GM23338 (cell line): ENCODE results near the gene RIN3. TPM values are rescaled to one million over a fixed set of nuclear protein-coding genes. Genes with fewer than 3 reads are reported as not detected.

ENCODE experiments used
- ATAC-seq: fragments of 200-7000 bp; cut with Tn5 transposase; 3 replicates; pipeline ENCODE4 v1.9.1; 2020
- DNase-seq: peaks from one replicate; pipeline ENCODE4 v3.0.0-alpha.2; 2015; ENCODE audit warnings: low spot score
- H2AFZ ChIP-seq: fragments of 200-600 bp; sonication (generic); 2 replicates; pipeline ENCODE4 v1.8.0; 2016; ENCODE audit warnings: antibody characterized with exemption, mild to moderate bottlenecking, moderate library complexity
- H3F3A ChIP-seq: fragments of 200-600 bp; sonication (generic); replicated peaks from 2 replicates; pipeline ENCODE4 v1.8.0; 2017; ENCODE audit warnings: antibody characterized with exemption, mixed run types, low read depth
- H3K27ac ChIP-seq: fragments of 200-600 bp; sonication (generic); 2 replicates; pipeline ENCODE4 v1.6.1; 2016; ENCODE audit warnings: low read depth
- H3K27me3 ChIP-seq: fragments of 200-600 bp; sonication (generic); 2 replicates; pipeline ENCODE4 v1.8.0; 2016; ENCODE audit warnings: mild to moderate bottlenecking, mixed run types, moderate library complexity; ENCODE audit not compliant: insufficient read depth
- H3K36me3 ChIP-seq: fragments of 200-600 bp; sonication (generic); 2 replicates; pipeline ENCODE4 v1.8.0; 2016; ENCODE audit warnings: mild to moderate bottlenecking; ENCODE audit not compliant: insufficient read depth
- H3K4me1 ChIP-seq: fragments of 200-600 bp; sonication (generic); 2 replicates; pipeline ENCODE4 v1.8.0; 2016; ENCODE audit warnings: mild to moderate bottlenecking, moderate library complexity; ENCODE audit not compliant: insufficient read depth
- H3K4me2 ChIP-seq: fragments of 200-600 bp; sonication (generic); 2 replicates; pipeline ENCODE4 v1.7.1; 2017; ENCODE audit warnings: mixed run types
- H3K4me3 ChIP-seq: fragments of 200-600 bp; sonication (generic); 2 replicates; pipeline ENCODE4 v1.6.1; 2016; ENCODE audit warnings: mixed run types
- H3K79me2 ChIP-seq: fragments of 200-600 bp; sonication (generic); replicated peaks from 2 replicates; pipeline ENCODE4 v1.8.0; 2017; ENCODE audit warnings: mild to moderate bottlenecking; ENCODE audit not compliant: insufficient read depth
- H3K9me2 ChIP-seq: fragments of 200-600 bp; sonication (generic); 2 replicates; pipeline ENCODE4 v1.8.0; 2017; ENCODE audit not compliant: insufficient read depth
- H4K20me1 ChIP-seq: fragments of 200-600 bp; sonication (generic); replicated peaks from 2 replicates; pipeline ENCODE4 v1.8.0; 2017; ENCODE audit warnings: mild to moderate bottlenecking; ENCODE audit not compliant: insufficient read depth
- H3K27ac Mint-ChIP-seq: 2 replicates; pipeline ENCODE4 v1.8.0; 2020; ENCODE audit warnings: inconsistent platforms, mild to moderate bottlenecking, moderate library complexity, mixed read lengths
- H3K27me3 Mint-ChIP-seq: 3 replicates; pipeline ENCODE4 v1.8.0; 2022; ENCODE audit warnings: low read depth, mild to moderate bottlenecking, moderate library complexity, mixed read lengths, inconsistent platforms; ENCODE audit not compliant: insufficient read depth, poor library complexity
- H3K36me3 Mint-ChIP-seq: 3 replicates; pipeline ENCODE4 v1.8.0; 2021; ENCODE audit warnings: low read depth, mild to moderate bottlenecking, inconsistent platforms, moderate library complexity, mixed read lengths
- H3K4me1 Mint-ChIP-seq: 3 replicates; pipeline ENCODE4 v1.8.0; 2020; ENCODE audit warnings: mild to moderate bottlenecking, inconsistent platforms, mixed read lengths
- H3K4me3 Mint-ChIP-seq: 3 replicates; pipeline ENCODE4 v1.8.0; 2021; ENCODE audit warnings: moderate library complexity, mild to moderate bottlenecking, inconsistent platforms, mixed read lengths
- H3K9me3 Mint-ChIP-seq: 3 replicates; pipeline ENCODE4 v1.8.0; 2020; ENCODE audit warnings: moderate library complexity, mild to moderate bottlenecking, inconsistent platforms, mixed read lengths
- CREB1 ChIP-seq: fragments of 250-450 bp; sonication (Bioruptor Pico); IDR thresholded peaks from 2 replicates; pipeline ENCODE4 v1.5.0; 2020; ENCODE audit warnings: low read depth, mild to moderate bottlenecking, moderate library complexity
- EZH2 ChIP-seq: fragments of 200-600 bp; sonication (generic); IDR thresholded peaks from one replicate; pipeline ENCODE4 v1.8.0; 2017; ENCODE audit warnings: antibody characterized with exemption, mild to moderate bottlenecking, low read depth; ENCODE audit not compliant: unreplicated experiment
- EZH2phosphoT487 ChIP-seq: fragments of 200-600 bp; sonication (generic); IDR thresholded peaks from one replicate; pipeline ENCODE4 v1.8.1; 2018; ENCODE audit warnings: antibody characterized with exemption; ENCODE audit not compliant: unreplicated experiment
- JUNB ChIP-seq: IDR thresholded peaks from one replicate; pipeline ENCODE4 v1.6.1; 2016; ENCODE audit warnings: antibody characterized with exemption; ENCODE audit not compliant: unreplicated experiment
- NANOG ChIP-seq: IDR thresholded peaks from 2 replicates; pipeline ENCODE4 v1.6.1; 2016; ENCODE audit warnings: antibody characterized with exemption, borderline replicate concordance
- POLR2AphosphoS5 ChIP-seq: IDR thresholded peaks from 2 replicates; pipeline ENCODE4 v1.6.1; 2016; ENCODE audit warnings: antibody characterized with exemption, low read depth
- STAT1 ChIP-seq: IDR thresholded peaks from one replicate; pipeline ENCODE4 v1.6.1; 2016; ENCODE audit warnings: antibody characterized with exemption; ENCODE audit not compliant: unreplicated experiment
- ZNF114 ChIP-seq: fragments of 250-450 bp; sonication (Bioruptor Pico); IDR thresholded peaks from 2 replicates; pipeline ENCODE4 v1.5.0; 2020; ENCODE audit warnings: mild to moderate bottlenecking, moderate library complexity
- ZNF331 ChIP-seq: fragments of 250-450 bp; sonication (Bioruptor Pico); IDR thresholded peaks from 2 replicates; pipeline ENCODE4 v1.5.0; 2020; ENCODE audit warnings: low read depth, mild to moderate bottlenecking, moderate library complexity
- polyA plus RNA-seq: library from polyadenylated mRNA; unstranded; fragments of >200 nt; fragmentation: Nextera tagmentation; extraction: Ambion mirVana; gene quantifications from 2 replicates; pipeline ENCODE4 v1.2.1, GENCODE V29; 2016
- total RNA-seq: library from RNA; depleted of rRNA; stranded (reverse); fragments of >200 nt; shearing (Covaris generic); gene quantifications from 2 replicates; pipeline ENCODE4 v1.2.3, GENCODE V29; 2014
- TF ChIP-seq, protein P1 (sequence below), 2 experiments: fragments of 200-600 bp in 1 of 2; sonication (generic) in 1 of 2; conservative IDR thresholded peaks; 2 replicates each; pipeline versions ENCODE4 v1.5.1 to v1.6.1; 2016 to 2017; ENCODE audit warnings: antibody characterized with exemption in 2 of 2, low read depth in 2 of 2, mild to moderate bottlenecking in 2 of 2, moderate library complexity in 1 of 2
- TF ChIP-seq, protein P2 (sequence below): IDR thresholded peaks from one replicate; pipeline ENCODE4 v1.6.1; 2018; ENCODE audit warnings: antibody characterized with exemption; ENCODE audit not compliant: unreplicated experiment
- TF ChIP-seq, protein P3 (sequence below): IDR thresholded peaks from 2 replicates; pipeline ENCODE4 v1.6.1; 2016; ENCODE audit warnings: antibody characterized with exemption
- TF ChIP-seq, protein P4 (sequence below): fragments of 250-450 bp; sonication (Bioruptor Pico); IDR thresholded peaks from 2 replicates; pipeline ENCODE4 v1.5.0; 2020; ENCODE audit warnings: mild to moderate bottlenecking, moderate library complexity

The RIN3 gene
- total and polyA plus RNA-seq, 2 experiments from 2014 or later: 0.97 to 1.5 TPM

DNA sequence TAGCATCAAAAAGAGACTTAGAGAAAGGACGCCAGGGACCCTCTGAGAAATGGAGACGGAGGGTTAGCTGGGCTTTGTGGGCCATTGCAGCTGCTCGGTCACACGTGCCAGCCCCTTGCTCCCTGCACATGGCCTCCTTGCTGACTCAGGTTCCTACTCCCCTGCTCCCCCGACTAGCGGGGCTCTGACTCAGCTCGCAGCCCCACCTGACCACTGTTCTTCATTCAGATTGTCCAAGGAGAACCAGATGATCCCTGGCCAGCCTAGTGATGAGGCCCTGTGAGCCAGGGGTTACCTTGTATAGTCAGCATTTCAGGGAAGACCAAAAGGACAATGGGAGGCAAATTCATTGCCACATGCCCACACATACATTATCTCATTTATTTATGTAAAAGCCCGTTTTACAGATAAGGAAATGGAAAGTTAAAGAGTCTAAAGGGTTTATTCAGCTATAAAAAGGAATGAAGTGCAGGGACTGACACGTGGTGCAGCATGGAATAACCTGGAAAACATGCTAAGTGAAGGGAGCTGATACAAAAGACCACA, 131.5 kb downstream of the RIN3 start:
- Mint-ChIP-seq H3K4me1 (no peaks in the 10 kb centered on the region), H3K27ac (no peak overlapping the region), H3K36me3 (no peaks in the 10 kb centered on the region), H3K27me3 (peaks cover 2% of the 10 kb centered on the region), H3K4me3 (no peak overlapping the region), H3K9me3 (peaks cover 3% of the 10 kb centered on the region; the same call in 1 of the 3 replicates)
- H3K27me3 ChIP-seq: no peaks in the 10 kb centered on the region
- H3K4me3 ChIP-seq: no peak overlapping the region
- H3K27ac ChIP-seq: no peak overlapping the region
- TF ChIP-seq NANOG: no peak
- no peak for TF ChIP-seq JUNB
- TF ChIP-seq, protein P1, sequence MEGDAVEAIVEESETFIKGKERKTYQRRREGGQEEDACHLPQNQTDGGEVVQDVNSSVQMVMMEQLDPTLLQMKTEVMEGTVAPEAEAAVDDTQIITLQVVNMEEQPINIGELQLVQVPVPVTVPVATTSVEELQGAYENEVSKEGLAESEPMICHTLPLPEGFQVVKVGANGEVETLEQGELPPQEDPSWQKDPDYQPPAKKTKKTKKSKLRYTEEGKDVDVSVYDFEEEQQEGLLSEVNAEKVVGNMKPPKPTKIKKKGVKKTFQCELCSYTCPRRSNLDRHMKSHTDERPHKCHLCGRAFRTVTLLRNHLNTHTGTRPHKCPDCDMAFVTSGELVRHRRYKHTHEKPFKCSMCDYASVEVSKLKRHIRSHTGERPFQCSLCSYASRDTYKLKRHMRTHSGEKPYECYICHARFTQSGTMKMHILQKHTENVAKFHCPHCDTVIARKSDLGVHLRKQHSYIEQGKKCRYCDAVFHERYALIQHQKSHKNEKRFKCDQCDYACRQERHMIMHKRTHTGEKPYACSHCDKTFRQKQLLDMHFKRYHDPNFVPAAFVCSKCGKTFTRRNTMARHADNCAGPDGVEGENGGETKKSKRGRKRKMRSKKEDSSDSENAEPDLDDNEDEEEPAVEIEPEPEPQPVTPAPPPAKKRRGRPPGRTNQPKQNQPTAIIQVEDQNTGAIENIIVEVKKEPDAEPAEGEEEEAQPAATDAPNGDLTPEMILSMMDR (conservative IDR thresholded peaks at IDR 0.05; ENCODE audit: low read depth in 2 of 2): no peak
- no peak for TF ChIP-seq EZH2
- TF ChIP-seq, protein P2, sequence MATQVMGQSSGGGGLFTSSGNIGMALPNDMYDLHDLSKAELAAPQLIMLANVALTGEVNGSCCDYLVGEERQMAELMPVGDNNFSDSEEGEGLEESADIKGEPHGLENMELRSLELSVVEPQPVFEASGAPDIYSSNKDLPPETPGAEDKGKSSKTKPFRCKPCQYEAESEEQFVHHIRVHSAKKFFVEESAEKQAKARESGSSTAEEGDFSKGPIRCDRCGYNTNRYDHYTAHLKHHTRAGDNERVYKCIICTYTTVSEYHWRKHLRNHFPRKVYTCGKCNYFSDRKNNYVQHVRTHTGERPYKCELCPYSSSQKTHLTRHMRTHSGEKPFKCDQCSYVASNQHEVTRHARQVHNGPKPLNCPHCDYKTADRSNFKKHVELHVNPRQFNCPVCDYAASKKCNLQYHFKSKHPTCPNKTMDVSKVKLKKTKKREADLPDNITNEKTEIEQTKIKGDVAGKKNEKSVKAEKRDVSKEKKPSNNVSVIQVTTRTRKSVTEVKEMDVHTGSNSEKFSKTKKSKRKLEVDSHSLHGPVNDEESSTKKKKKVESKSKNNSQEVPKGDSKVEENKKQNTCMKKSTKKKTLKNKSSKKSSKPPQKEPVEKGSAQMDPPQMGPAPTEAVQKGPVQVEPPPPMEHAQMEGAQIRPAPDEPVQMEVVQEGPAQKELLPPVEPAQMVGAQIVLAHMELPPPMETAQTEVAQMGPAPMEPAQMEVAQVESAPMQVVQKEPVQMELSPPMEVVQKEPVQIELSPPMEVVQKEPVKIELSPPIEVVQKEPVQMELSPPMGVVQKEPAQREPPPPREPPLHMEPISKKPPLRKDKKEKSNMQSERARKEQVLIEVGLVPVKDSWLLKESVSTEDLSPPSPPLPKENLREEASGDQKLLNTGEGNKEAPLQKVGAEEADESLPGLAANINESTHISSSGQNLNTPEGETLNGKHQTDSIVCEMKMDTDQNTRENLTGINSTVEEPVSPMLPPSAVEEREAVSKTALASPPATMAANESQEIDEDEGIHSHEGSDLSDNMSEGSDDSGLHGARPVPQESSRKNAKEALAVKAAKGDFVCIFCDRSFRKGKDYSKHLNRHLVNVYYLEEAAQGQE: no peak
- no peak for TF ChIP-seq EZH2phosphoT487
- TF ChIP-seq ZNF331 (CRISPR knock-in tag): no peak
- no peak for TF ChIP-seq STAT1
- TF ChIP-seq, protein P3, sequence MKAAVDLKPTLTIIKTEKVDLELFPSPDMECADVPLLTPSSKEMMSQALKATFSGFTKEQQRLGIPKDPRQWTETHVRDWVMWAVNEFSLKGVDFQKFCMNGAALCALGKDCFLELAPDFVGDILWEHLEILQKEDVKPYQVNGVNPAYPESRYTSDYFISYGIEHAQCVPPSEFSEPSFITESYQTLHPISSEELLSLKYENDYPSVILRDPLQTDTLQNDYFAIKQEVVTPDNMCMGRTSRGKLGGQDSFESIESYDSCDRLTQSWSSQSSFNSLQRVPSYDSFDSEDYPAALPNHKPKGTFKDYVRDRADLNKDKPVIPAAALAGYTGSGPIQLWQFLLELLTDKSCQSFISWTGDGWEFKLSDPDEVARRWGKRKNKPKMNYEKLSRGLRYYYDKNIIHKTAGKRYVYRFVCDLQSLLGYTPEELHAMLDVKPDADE: no peak
- no peak for TF ChIP-seq POLR2AphosphoS5
- no peak for TF ChIP-seq CREB1 (CRISPR knock-in tag)
- no peak for TF ChIP-seq ZNF114 (CRISPR knock-in tag)
- TF ChIP-seq, protein P4, sequence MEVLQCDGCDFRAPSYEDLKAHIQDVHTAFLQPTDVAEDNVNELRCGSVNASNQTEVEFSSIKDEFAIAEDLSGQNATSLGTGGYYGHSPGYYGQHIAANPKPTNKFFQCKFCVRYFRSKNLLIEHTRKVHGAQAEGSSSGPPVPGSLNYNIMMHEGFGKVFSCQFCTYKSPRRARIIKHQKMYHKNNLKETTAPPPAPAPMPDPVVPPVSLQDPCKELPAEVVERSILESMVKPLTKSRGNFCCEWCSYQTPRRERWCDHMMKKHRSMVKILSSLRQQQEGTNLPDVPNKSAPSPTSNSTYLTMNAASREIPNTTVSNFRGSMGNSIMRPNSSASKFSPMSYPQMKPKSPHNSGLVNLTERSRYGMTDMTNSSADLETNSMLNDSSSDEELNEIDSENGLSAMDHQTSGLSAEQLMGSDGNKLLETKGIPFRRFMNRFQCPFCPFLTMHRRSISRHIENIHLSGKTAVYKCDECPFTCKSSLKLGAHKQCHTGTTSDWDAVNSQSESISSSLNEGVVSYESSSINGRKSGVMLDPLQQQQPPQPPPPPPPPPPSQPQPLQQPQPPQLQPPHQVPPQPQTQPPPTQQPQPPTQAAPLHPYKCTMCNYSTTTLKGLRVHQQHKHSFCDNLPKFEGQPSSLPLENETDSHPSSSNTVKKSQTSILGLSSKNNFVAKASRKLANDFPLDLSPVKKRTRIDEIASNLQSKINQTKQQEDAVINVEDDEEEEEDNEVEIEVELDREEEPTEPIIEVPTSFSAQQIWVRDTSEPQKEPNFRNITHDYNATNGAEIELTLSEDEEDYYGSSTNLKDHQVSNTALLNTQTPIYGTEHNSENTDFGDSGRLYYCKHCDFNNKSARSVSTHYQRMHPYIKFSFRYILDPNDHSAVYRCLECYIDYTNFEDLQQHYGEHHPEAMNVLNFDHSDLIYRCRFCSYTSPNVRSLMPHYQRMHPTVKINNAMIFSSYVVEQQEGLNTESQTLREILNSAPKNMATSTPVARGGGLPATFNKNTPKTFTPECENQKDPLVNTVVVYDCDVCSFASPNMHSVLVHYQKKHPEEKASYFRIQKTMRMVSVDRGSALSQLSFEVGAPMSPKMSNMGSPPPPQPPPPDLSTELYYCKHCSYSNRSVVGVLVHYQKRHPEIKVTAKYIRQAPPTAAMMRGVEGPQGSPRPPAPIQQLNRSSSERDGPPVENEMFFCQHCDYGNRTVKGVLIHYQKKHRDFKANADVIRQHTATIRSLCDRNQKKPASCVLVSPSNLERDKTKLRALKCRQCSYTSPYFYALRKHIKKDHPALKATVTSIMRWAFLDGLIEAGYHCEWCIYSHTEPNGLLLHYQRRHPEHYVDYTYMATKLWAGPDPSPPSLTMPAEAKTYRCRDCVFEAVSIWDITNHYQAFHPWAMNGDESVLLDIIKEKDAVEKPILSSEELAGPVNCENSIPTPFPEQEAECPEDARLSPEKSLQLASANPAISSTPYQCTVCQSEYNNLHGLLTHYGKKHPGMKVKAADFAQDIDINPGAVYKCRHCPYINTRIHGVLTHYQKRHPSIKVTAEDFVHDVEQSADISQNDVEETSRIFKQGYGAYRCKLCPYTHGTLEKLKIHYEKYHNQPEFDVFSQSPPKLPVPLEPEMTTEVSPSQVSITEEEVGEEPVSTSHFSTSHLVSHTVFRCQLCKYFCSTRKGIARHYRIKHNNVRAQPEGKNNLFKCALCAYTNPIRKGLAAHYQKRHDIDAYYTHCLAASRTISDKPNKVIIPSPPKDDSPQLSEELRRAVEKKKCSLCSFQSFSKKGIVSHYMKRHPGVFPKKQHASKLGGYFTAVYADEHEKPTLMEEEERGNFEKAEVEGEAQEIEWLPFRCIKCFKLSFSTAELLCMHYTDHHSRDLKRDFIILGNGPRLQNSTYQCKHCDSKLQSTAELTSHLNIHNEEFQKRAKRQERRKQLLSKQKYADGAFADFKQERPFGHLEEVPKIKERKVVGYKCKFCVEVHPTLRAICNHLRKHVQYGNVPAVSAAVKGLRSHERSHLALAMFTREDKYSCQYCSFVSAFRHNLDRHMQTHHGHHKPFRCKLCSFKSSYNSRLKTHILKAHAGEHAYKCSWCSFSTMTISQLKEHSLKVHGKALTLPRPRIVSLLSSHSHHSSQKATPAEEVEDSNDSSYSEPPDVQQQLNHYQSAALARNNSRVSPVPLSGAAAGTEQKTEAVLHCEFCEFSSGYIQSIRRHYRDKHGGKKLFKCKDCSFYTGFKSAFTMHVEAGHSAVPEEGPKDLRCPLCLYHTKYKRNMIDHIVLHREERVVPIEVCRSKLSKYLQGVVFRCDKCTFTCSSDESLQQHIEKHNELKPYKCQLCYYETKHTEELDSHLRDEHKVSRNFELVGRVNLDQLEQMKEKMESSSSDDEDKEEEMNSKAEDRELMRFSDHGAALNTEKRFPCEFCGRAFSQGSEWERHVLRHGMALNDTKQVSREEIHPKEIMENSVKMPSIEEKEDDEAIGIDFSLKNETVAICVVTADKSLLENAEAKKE (CRISPR knock-in tag): no peak
- no peaks in the 10 kb centered on the region for H4K20me1 ChIP-seq
- H3K4me2 ChIP-seq: no peak overlapping the region
- H3F3A ChIP-seq: no peaks in the 10 kb centered on the region
- no peaks in the 10 kb centered on the region for H3K9me2 ChIP-seq
- H3K36me3 ChIP-seq: no peaks in the 10 kb centered on the region
- H2AFZ ChIP-seq: no peak overlapping the region
- no peaks in the 10 kb centered on the region for H3K4me1 ChIP-seq
- no peak for ATAC-seq
- no peaks in the 10 kb centered on the region for H3K79me2 ChIP-seq
- no peak for DNase-seq
